Suprapubic skin (tissue), 3 donors: ENCODE measurements around the gene ITGA2B.

Source experiments
- POLR2A ChIP-seq, 2 donors: fragments of 450-650 bp; IDR thresholded peaks; one replicate each; pipeline ENCODE4 v1.6.1; 2017; ENCODE audit warnings: antibody characterized with exemption in 2 of 2, mild to moderate bottlenecking in 2 of 2, moderate library complexity in 2 of 2
- TF ChIP-seq, protein P1 (sequence below), 2 donors: fragments of 200-600 bp in 1 of 2; fragments of 450-650 bp in 1 of 2; sonication (generic) in 1 of 2; IDR thresholded peaks; one replicate each; pipeline ENCODE4 v1.5.1; 2016 to 2019; ENCODE audit warnings: antibody characterized with exemption in 2 of 2, mild to moderate bottlenecking in 1 of 2, moderate library complexity in 1 of 2

DNA sequence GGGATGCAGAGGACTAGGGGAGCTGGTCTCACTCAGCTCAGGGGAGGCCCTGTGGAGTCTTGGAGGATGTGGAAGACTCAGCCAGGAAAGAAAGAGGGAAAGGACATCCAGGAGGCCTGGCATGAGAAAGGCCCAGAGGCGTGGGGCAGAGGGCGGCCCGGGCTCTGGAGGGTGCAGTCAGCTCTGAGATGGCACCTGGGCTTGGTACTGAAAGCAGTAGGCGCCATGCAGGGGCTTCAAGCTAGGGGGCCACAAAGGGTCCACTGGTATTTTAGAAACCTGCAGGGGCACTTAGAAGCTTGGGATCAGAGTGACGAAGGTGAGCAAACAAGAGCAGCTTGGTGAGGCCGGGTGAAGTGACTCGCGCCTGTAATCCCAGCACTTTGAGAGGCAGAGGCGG is 31.4 kb downstream of the ITGA2B start:
- TF ChIP-seq, protein P1, sequence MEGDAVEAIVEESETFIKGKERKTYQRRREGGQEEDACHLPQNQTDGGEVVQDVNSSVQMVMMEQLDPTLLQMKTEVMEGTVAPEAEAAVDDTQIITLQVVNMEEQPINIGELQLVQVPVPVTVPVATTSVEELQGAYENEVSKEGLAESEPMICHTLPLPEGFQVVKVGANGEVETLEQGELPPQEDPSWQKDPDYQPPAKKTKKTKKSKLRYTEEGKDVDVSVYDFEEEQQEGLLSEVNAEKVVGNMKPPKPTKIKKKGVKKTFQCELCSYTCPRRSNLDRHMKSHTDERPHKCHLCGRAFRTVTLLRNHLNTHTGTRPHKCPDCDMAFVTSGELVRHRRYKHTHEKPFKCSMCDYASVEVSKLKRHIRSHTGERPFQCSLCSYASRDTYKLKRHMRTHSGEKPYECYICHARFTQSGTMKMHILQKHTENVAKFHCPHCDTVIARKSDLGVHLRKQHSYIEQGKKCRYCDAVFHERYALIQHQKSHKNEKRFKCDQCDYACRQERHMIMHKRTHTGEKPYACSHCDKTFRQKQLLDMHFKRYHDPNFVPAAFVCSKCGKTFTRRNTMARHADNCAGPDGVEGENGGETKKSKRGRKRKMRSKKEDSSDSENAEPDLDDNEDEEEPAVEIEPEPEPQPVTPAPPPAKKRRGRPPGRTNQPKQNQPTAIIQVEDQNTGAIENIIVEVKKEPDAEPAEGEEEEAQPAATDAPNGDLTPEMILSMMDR (IDR thresholded peaks at IDR 0.05): no peak
- TF ChIP-seq POLR2A (IDR thresholded peaks at IDR 0.05): no peak
